Glutamatergic neuron (in vitro differentiated cells): ENCODE measurements around the gene GATA5. TPM values are rescaled to one million over a fixed set of nuclear protein-coding genes. Genes with fewer than 3 reads are reported as not detected.

Source experiments
- DNase-seq: peaks from one replicate; pipeline ENCODE4 v3.0.0; 2022
- H3K27ac Mint-ChIP-seq: one replicate; pipeline ENCODE4 v1.8.0; 2020; ENCODE audit warnings: mild to moderate bottlenecking, mixed read lengths, inconsistent platforms; ENCODE audit not compliant: unreplicated experiment
- H3K27me3 Mint-ChIP-seq: one replicate; pipeline ENCODE4 v1.8.0; 2020; ENCODE audit warnings: mild to moderate bottlenecking, moderate library complexity, mixed read lengths, inconsistent platforms; ENCODE audit not compliant: unreplicated experiment
- H3K36me3 Mint-ChIP-seq: one replicate; pipeline ENCODE4 v1.8.0; 2020; ENCODE audit warnings: mild to moderate bottlenecking, mixed read lengths, inconsistent platforms; ENCODE audit not compliant: unreplicated experiment
- H3K4me1 Mint-ChIP-seq: one replicate; pipeline ENCODE4 v1.8.0; 2020; ENCODE audit warnings: mild to moderate bottlenecking, low read depth, mixed read lengths, inconsistent platforms; ENCODE audit not compliant: unreplicated experiment
- H3K4me3 Mint-ChIP-seq: one replicate; pipeline ENCODE4 v1.8.0; 2020; ENCODE audit warnings: mild to moderate bottlenecking, mixed read lengths, inconsistent platforms; ENCODE audit not compliant: unreplicated experiment
- H3K9me3 Mint-ChIP-seq: one replicate; pipeline ENCODE4 v1.8.0; 2020; ENCODE audit warnings: mild to moderate bottlenecking, moderate library complexity, mixed read lengths, inconsistent platforms; ENCODE audit not compliant: unreplicated experiment
- total RNA-seq: library from RNA; stranded (reverse); fragmentation: NEBNext Ultra II Directional; extraction: Animal tissue kit (Norgen Biotek cat#: 25700); gene quantifications from one replicate; pipeline ENCODE4 v1.2.1, GENCODE V29; 2021; ENCODE audit not compliant: unreplicated experiment
- TF ChIP-seq, protein P1 (sequence below): fragments of 200-600 bp; sonication (generic); IDR thresholded peaks from one replicate; pipeline ENCODE4 v1.5.0; 2021; ENCODE audit not compliant: partially characterized antibody, unreplicated experiment

GATA5 gene
- total RNA-seq, 1 donor from 2014 or later, result 1.3 TPM

DNA sequence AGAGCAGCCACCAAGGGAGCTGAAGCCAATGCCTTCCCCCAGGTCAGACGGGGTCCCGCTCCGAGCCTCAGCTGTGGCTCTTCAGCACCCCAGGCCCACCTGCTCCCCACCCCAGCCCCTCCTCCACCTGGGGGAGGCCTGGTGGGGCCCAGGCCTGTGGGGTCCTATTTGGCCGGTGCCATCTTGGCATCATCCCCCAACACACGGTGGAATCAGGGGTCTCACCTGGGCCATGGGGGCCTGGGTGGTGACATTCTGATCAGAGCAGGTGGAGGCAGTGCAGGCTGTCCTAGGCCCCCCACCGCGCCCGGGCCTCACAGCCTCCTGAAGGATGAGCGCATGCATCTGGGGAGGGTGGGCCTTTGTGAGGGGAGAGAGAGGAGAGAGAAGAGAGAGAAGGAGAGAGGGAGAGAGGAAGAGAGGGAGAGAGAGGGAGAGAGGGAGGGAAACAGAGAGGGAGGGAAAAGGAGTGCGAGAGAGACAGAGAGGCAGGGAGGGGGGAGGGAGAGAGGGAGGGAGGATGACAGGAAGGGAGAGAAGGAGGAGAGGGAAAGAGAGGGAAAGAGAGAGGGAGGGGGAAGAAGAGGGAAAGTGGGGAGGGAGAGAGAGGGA lies 24.5 kb downstream of the GATA5 start:
- Mint-ChIP-seq H3K4me3 (no peak overlapping the region), H3K9me3 (peaks cover 7% of the 10 kb centered on the region), H3K27ac (no peak overlapping the region), H3K36me3 (no peaks in the 10 kb centered on the region), H3K27me3 (peaks cover 11% of the 10 kb centered on the region), H3K4me1 (peaks cover 11% of the 10 kb centered on the region)
- TF ChIP-seq, protein P1, sequence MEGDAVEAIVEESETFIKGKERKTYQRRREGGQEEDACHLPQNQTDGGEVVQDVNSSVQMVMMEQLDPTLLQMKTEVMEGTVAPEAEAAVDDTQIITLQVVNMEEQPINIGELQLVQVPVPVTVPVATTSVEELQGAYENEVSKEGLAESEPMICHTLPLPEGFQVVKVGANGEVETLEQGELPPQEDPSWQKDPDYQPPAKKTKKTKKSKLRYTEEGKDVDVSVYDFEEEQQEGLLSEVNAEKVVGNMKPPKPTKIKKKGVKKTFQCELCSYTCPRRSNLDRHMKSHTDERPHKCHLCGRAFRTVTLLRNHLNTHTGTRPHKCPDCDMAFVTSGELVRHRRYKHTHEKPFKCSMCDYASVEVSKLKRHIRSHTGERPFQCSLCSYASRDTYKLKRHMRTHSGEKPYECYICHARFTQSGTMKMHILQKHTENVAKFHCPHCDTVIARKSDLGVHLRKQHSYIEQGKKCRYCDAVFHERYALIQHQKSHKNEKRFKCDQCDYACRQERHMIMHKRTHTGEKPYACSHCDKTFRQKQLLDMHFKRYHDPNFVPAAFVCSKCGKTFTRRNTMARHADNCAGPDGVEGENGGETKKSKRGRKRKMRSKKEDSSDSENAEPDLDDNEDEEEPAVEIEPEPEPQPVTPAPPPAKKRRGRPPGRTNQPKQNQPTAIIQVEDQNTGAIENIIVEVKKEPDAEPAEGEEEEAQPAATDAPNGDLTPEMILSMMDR, result no peak
- no peak for DNase-seq

DNA sequence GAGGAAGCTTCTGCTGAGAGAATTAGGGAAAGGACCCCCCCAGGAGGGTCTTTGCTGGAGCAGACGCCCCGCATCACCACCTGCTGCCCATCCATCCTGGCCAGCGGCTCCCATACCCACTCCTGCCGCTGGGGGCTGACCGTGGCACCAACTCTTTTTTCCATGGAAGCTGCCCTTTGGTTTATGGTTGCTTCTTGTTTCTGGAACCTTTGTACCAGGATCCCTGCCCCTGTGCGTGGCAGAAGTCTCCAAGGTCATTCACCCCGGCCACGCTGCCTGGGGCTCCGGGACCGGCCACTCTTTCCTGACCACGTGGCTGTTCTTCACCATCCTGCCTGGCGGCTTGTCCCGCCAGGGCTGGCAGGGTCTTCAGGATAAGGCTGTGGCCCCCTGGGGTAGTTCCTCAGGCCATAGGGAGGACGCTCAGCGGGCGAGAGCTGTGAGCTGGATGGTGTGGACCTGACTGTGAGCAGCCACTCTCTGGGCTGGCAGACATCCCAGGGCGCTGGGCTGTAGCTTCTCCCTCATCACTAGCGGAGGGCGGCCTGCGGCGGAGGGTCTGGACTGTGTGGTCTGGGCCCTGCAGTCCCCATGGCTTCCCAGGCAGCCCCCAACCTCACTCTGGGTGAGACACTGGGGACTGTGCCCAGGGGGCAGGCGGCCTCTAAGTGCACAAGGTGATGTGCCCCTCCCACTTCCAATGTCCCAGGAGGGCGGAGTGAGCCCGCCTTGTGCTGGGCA lies 25.7 kb downstream of the GATA5 start:
- no peak overlapping the region for H3K27ac Mint-ChIP-seq
- no peak overlapping the region for H3K4me3 Mint-ChIP-seq
- no peaks in the 10 kb centered on the region for H3K36me3 Mint-ChIP-seq
- TF ChIP-seq, protein P1, result no peak
- peaks cover 6% of the 10 kb centered on the region for H3K9me3 Mint-ChIP-seq
- peaks cover 11% of the 10 kb centered on the region for H3K27me3 Mint-ChIP-seq
- no peak for DNase-seq
- H3K4me1 Mint-ChIP-seq, result peaks cover 8% of the 10 kb centered on the region

DNA sequence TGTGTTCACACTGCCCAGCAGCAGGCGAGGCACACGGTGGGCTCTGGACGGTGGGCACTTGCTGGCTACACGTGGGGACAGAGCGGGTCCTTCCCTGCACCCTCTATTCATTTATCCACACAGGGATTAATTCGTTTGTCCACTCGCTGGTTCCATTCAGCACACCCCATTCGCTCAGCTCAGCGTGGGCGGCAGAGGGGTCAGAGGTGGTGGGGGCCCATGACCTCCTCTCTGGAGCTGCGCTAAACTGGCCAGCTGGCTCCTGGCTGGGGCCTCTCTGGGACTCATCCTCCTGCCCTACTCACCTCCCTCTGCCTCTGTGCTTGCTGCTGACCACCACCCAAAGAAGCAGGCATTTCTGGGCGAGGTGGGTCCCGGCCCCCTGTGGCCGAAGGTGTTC lies 27.0 kb downstream of the GATA5 start:
- Mint-ChIP-seq H3K27me3 (peaks cover 6% of the 10 kb centered on the region), H3K4me1 (peaks cover under 1% of the 10 kb centered on the region), H3K4me3 (no peak overlapping the region), H3K36me3 (no peaks in the 10 kb centered on the region), H3K9me3 (peaks cover 9% of the 10 kb centered on the region), H3K27ac (no peak overlapping the region)
- no peak for DNase-seq
- TF ChIP-seq, protein P1, result no peak

DNA sequence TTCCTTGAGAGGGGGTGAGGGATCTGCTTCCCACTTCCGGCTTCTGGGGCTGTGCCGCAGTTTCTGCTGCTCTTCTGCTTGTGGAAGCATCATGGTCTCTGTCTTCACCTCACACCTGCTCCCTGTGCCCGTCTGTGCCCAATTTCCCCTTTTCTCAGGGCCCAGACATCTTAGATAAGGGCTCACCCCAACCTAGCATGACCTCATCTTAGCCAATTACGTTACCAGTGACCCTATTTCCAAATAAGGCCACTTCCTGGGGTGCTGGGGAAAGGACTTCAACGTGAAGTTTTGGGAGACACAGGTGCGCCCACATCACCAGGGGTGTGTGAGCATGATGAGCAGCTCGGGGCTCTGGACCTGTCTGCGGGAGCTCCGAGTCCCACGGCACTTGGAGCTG lies 27.8 kb downstream of the GATA5 start:
- no peak for DNase-seq
- Mint-ChIP-seq H3K4me3 (no peak overlapping the region), H3K36me3 (no peaks in the 10 kb centered on the region), H3K27ac (no peak overlapping the region), H3K27me3 (peaks cover 6% of the 10 kb centered on the region), H3K4me1 (no peaks in the 10 kb centered on the region), H3K9me3 (peaks cover 9% of the 10 kb centered on the region)
- TF ChIP-seq, protein P1, result no peak
